ENCODE measurements around the gene DDX24. TPM values are rescaled to one million over a fixed set of nuclear protein-coding genes. Genes with fewer than 3 reads are reported as not detected.

Gene DDX24
- total and polyA plus RNA-seq, 2 of the 8 experiments (the other 6 are each of a cell fraction or from before 2014, with no cell fraction given): 89.0 to 201 TPM

- peak; percentile 46; the same call in 1 of the 2 replicates for TF ChIP-seq SUZ12 (IDR thresholded peaks at IDR 0.05; ENCODE audit: low read length)
- peak; percentile 41 for TF ChIP-seq YY1 (IDR thresholded peaks at IDR 0.05; ENCODE audit: low read depth, low read length)
- TF ChIP-seq SP1 (IDR thresholded peaks at IDR 0.05; ENCODE audit: low read depth, low read length): peak; percentile 19; the same call in 1 of the 2 replicates
- 0 out of 4 replicates have a peak, but pooled peaks of 1 of the 2 experiments have one; percentile 9 for TF ChIP-seq RAD21 (IDR thresholded peaks at IDR 0.05 in 1 of 2, conservative IDR thresholded peaks at IDR 0.05 in 1 of 2; ENCODE audit: low read depth in 2 of 2, low read length in 2 of 2)
- TF ChIP-seq HDAC2 (IDR thresholded peaks at IDR 0.05; ENCODE audit: borderline replicate concordance in 1 of 2, low read depth in 2 of 2, low read length in 2 of 2): 0 out of 4 replicates have a peak, but pooled peaks of 1 of the 2 experiments have one; percentile 24
- no peak for TF ChIP-seq MAFK (IDR thresholded peaks at IDR 0.05; ENCODE audit: low read depth, low read length)
- peak in 2 of 3 experiments; percentile 17 to 42; a peak in 3 of 4 replicates for TF ChIP-seq CTCF (IDR thresholded peaks at IDR 0.05; ENCODE audit: control extremely low read depth in 1 of 3, insufficient read depth in 1 of 3, low read depth in 1 of 3, low read length in 3 of 3)
- TF ChIP-seq JUN (IDR thresholded peaks at IDR 0.05; ENCODE audit: low read depth, low read length): no peak
- TF ChIP-seq POLR2AphosphoS5 (IDR thresholded peaks at IDR 0.05; ENCODE audit: low read depth, low read length): no peak
- TF ChIP-seq ASH2L (IDR thresholded peaks at IDR 0.05; ENCODE audit: low read length): peak; percentile 77
- no peak for TF ChIP-seq JUND (IDR thresholded peaks at IDR 0.05; ENCODE audit: low read length)
- peak; percentile 43; the same call in 1 of the 2 replicates for TF ChIP-seq MAX (IDR thresholded peaks at IDR 0.05)
These were observed 48.2 kb upstream of the DDX24 start, which contains the start of gene IFI27L2 (continued) for GRCh38 chr14:94129111-94129757.
